Stimulated activated CD4-positive, alpha-beta T cell treated with anti-CD3 and anti-CD28 coated beads, Interleukin-4, amount 100 ng/mL, for 48 hours (primary cell): ENCODE results near the gene HUS1B.

Source experiments
- DNase-seq, 2 donors: peaks; one replicate each; pipeline ENCODE4 v3.0.0-alpha.2; 2020; ENCODE audit warnings: low read depth in 2 of 2

The HUS1B gene

GRCh38 chr6:622462-622861, 34.4 kb downstream of the HUS1B start:
- no peak for DNase-seq

- no peak for DNase-seq
Measured at GRCh38 chr6:621931-622330, 35.0 kb downstream of the HUS1B start.

- no peak for DNase-seq
Measured at GRCh38 chr6:620950-621349, 36.0 kb downstream of the HUS1B start.

GRCh38 chr6:620166-620565, 36.7 kb downstream of the HUS1B start:
- DNase-seq, result no peak

GRCh38 chr6:617456-618100, 39.3 kb downstream of the HUS1B start:
- DNase-seq, result no peak

- DNase-seq, result no peak
Measured at GRCh38 chr6:613981-614380, 42.9 kb downstream of the HUS1B start.

- DNase-seq, result no peak
Measured at GRCh38 chr6:611928-612327, 45.0 kb downstream of the HUS1B start.

GRCh38 chr6:610882-611281, 46.0 kb downstream of the HUS1B start:
- no peak for DNase-seq

- no peak for DNase-seq
Measured at GRCh38 chr6:609905-610304, 47.0 kb downstream of the HUS1B start.

GRCh38 chr6:606829-607379, 50.0 kb downstream of the HUS1B start:
- no peak for DNase-seq
